HG02852 (cell line): ENCODE results near the gene PSMD12.
"Not testable (repeated sequence)": the region's sequence is repeated elsewhere in the genome, so short reads cannot be mapped to it uniquely, and the experiment has no call there.

ENCODE experiments used
- ATAC-seq: cut with Tn5 transposase; IDR thresholded peaks from one replicate; pipeline ENCODE4 v1.9.1; 2021; ENCODE audit warnings: mild to moderate bottlenecking, moderate library complexity; ENCODE audit not compliant: unreplicated experiment

The PSMD12 gene

GRCh38 chr17:67388536-67388935 lies 22.2 kb upstream of the PSMD12 start:
- ATAC-seq, result not testable (repeated sequence)

- no peak for ATAC-seq
Observed at GRCh38 chr17:67386965-67387551, 20.7 kb upstream of the PSMD12 start.

GRCh38 chr17:67385122-67385988 lies 19.0 kb upstream of the PSMD12 start:
- ATAC-seq, result no peak

- ATAC-seq, result no peak
Observed at GRCh38 chr17:67381929-67382257, 15.5 kb upstream of the PSMD12 start.

GRCh38 chr17:67379251-67379630 lies 12.9 kb upstream of the PSMD12 start:
- no peak for ATAC-seq

GRCh38 chr17:67378454-67379250 lies 12.3 kb upstream of the PSMD12 start:
- no peak for ATAC-seq

GRCh38 chr17:67377488-67378453 lies 11.4 kb upstream of the PSMD12 start:
- peak; percentile 32 for ATAC-seq

- peak; percentile 58 for ATAC-seq
Observed at GRCh38 chr17:67376737-67377487, 10.5 kb upstream of the PSMD12 start, which contains the start of gene PITPNC1. Gene PITPNC1 (plus strand): TSS chr17:67377281.

- no peak for ATAC-seq
Observed at GRCh38 chr17:67376415-67376736, 10.0 kb upstream of the PSMD12 start.

- no peak for ATAC-seq
Observed at GRCh38 chr17:67375716-67376115, 9.3 kb upstream of the PSMD12 start.

GRCh38 chr17:67375054-67375427 lies 8.7 kb upstream of the PSMD12 start:
- no peak for ATAC-seq

- ATAC-seq, result no peak
Observed at GRCh38 chr17:67374329-67375053, 8.1 kb upstream of the PSMD12 start.

GRCh38 chr17:67372751-67373150 lies 6.4 kb upstream of the PSMD12 start:
- no peak for ATAC-seq

- ATAC-seq, result no peak
Observed at GRCh38 chr17:67369676-67370075, 3.3 kb upstream of the PSMD12 start.

GRCh38 chr17:67365738-67366192 lies 612 bp downstream of the PSMD12 start:
- peak; percentile 9 for ATAC-seq

GRCh38 chr17:67364847-67365737 lies 1.3 kb downstream of the PSMD12 start:
- no peak for ATAC-seq

- no peak for ATAC-seq
Observed at GRCh38 chr17:67362173-67362572, 4.2 kb downstream of the PSMD12 start.

GRCh38 chr17:67360880-67361279 lies 5.5 kb downstream of the PSMD12 start:
- ATAC-seq, result no peak
